Endothelial cell of umbilical vein (primary cell): ENCODE measurements around the gene TIPIN. TPM values are rescaled to one million over a fixed set of nuclear protein-coding genes. Genes with fewer than 3 reads are reported as not detected.

ENCODE experiments used
- BruUV-seq: library from RNA; stranded (reverse); fragments of 400-500 nt; replicated peaks from 2 replicates; lab custom pipeline; 2021; lab: Mats Ljungman, UMichigan
- CTCF ChIA-PET: fragments of 300-600, 350-600 bp; sonication (Branson Sonifier 250); formaldehyde crosslinking; loops from one replicate; lab custom pipeline; 2021; ENCODE audit warnings: antibody characterized with exemption, inconsistent platforms; lab: Charles Lee
- POLR2A ChIA-PET: fragments of 300-600, 350-600 bp; sonication (Branson Sonifier 250); formaldehyde crosslinking; loops from one replicate; lab custom pipeline; 2021; ENCODE audit warnings: antibody characterized with exemption, inconsistent platforms; lab: Charles Lee
- DNase-seq: peaks from one replicate; pipeline ENCODE4 v3.0.0-alpha.2; 2011; ENCODE audit warnings: low read depth, low spot score
- FAIRE-seq: peaks from 2 replicates; lab custom pipeline; 2011; peaks lifted over from hg19 to GRCh38; lab: Jason Lieb, UNC
- H2AFZ ChIP-seq: 2 replicates; pipeline ENCODE4 v1.6.0; 2012; ENCODE audit warnings: low read depth, low read length, control low read depth, inconsistent platforms
- H3K27ac ChIP-seq: 2 replicates; pipeline ENCODE4 v1.5.1; 2011; ENCODE audit warnings: low read depth, mild to moderate bottlenecking, control low read depth, low read length, moderate library complexity; ENCODE audit not compliant: insufficient read depth
- H3K27me3 ChIP-seq, 2 experiments: 2 replicates each; pipeline versions ENCODE4 v1.6.0 to v1.6.1; 2011; ENCODE audit warnings: low read length in 2 of 2, mixed read lengths in 1 of 2; ENCODE audit not compliant: control insufficient read depth in 2 of 2, insufficient read depth in 2 of 2
- H3K36me3 ChIP-seq, 2 experiments: 2 replicates in 1 of 2; 3 replicates in 1 of 2; pipeline ENCODE4 v1.5.1; 2011; ENCODE audit warnings: low read length in 2 of 2, mild to moderate bottlenecking in 1 of 2, moderate library complexity in 1 of 2; ENCODE audit not compliant: control insufficient read depth in 2 of 2, insufficient read depth in 2 of 2; ENCODE audit errors: extremely low read depth in 1 of 2
- H3K4me1 ChIP-seq: 3 replicates; pipeline ENCODE4 v1.5.1; 2011; ENCODE audit warnings: mild to moderate bottlenecking, low read length; ENCODE audit not compliant: control insufficient read depth, insufficient read depth; ENCODE audit errors: extremely low read depth
- H3K4me2 ChIP-seq: 2 replicates; pipeline ENCODE4 v1.6.1; 2011; ENCODE audit warnings: low read length, control low read depth, mixed read lengths; ENCODE audit not compliant: insufficient read depth
- H3K4me3 ChIP-seq, 3 experiments: fragments of 200-600 bp in 1 of 3; sonication (generic), shearing (Covaris generic) in 1 of 3; replicated peaks in 1 of 3; 2 replicates each; pipeline ENCODE4 v1.5.1; 2011 to 2016; ENCODE audit warnings: control low read depth in 3 of 3, low read length in 3 of 3, mild to moderate bottlenecking in 2 of 3, inconsistent platforms in 1 of 3, low read depth in 1 of 3, moderate library complexity in 1 of 3; ENCODE audit not compliant: insufficient read depth in 1 of 3
- H3K79me2 ChIP-seq: 2 replicates; pipeline ENCODE4 v1.6.0; 2012; ENCODE audit warnings: low read length, inconsistent platforms; ENCODE audit not compliant: control insufficient read depth, insufficient read depth
- H3K9ac ChIP-seq: replicated peaks from 2 replicates; pipeline ENCODE3; 2011; ENCODE audit warnings: low read length, control low read depth; ENCODE audit not compliant: insufficient read depth; ENCODE audit errors: extremely low read depth
- H3K9me1 ChIP-seq: replicated peaks from 3 replicates; pipeline ENCODE4 v1.6.0; 2011; ENCODE audit warnings: mild to moderate bottlenecking, low read length; ENCODE audit not compliant: control insufficient read depth, insufficient read depth; ENCODE audit errors: extremely low read depth
- H3K9me3 ChIP-seq: replicated peaks from 2 replicates; pipeline ENCODE4 v1.5.1; 2012; ENCODE audit warnings: low read length, inconsistent platforms; ENCODE audit not compliant: control insufficient read depth, insufficient read depth
- H4K20me1 ChIP-seq: replicated peaks from 2 replicates; pipeline ENCODE3; 2011; ENCODE audit warnings: mild to moderate bottlenecking, low read length; ENCODE audit not compliant: control insufficient read depth, insufficient read depth; ENCODE audit errors: extremely low read depth
- MAX ChIP-seq: IDR thresholded peaks from 2 replicates; pipeline ENCODE4 v1.6.1; 2011; ENCODE audit not compliant: insufficient read depth, insufficient read length
- POLR2A ChIP-seq: IDR thresholded peaks from 2 replicates; pipeline ENCODE4 v1.6.1; 2012; ENCODE audit warnings: low read depth, mild to moderate bottlenecking, control low read depth, low read length
- POLR2AphosphoS5 ChIP-seq: IDR thresholded peaks from 2 replicates; pipeline ENCODE4 v1.6.1; 2012; ENCODE audit warnings: low read depth, mild to moderate bottlenecking, control low read depth, low read length, moderate library complexity; ENCODE audit not compliant: insufficient read depth
- dilution Hi-C: fragments of 300-500 bp; cut with MboI; formaldehyde crosslinking; loops from one replicate; pipeline ENCODE4 v1.15.0; 2019; ENCODE audit warnings: low sequenced_read_pairs; ENCODE audit not compliant: extremely low pct_ligation_motif_present
- intact Hi-C: fragments of 100-400 bp; cut with micrococcal nuclease; formaldehyde crosslinking; loops from one replicate; pipeline ENCODE4 v1.10.0; 2022
- polyA plus RNA-seq, 4 experiments: library from polyadenylated mRNA; depleted of rRNA in 3 of 4; stranded (reverse) in 3 of 4; unstranded in 1 of 4; fragments of >200 nt; gene quantifications; 2 replicates each; pipeline versions ENCODE4 v1.2.1 to v1.2.3, GENCODE V29; 2011 to 2012; ENCODE audit warnings: missing spikeins in 1 of 4
- total RNA-seq: library from RNA; stranded (reverse); gene quantifications from 2 replicates; pipeline ENCODE4 v1.2.3, GENCODE V29; 2021

The TIPIN gene
- total and polyA plus RNA-seq, 2 donors (not counting 3 experiments of a cell fraction or from before 2014, with no cell fraction given), result 3.6 to 15.4 TPM

- ChIA-PET CTCF (interaction anchor here (4.3 kb wide), 1 partner anchor 205 kb away, joined by 36 read pairs; the partner anchor contains the start of gene SNAPC5), POLR2A (interaction anchor here (0.9 kb wide), 1 partner anchor 505 kb away, joined by 6 read pairs; no protein-coding TSS in a partner anchor)
- peak; percentile 81 for FAIRE-seq
- Histone ChIP-seq H3K9me1 (no peaks in the 10 kb centered on the region), H3K4me1 (peaks cover 30% of the 10 kb centered on the region), H3K27me3 (no peaks in the 10 kb centered on the region), H3K9ac (peak within 1 kb of the TSS; percentile 88), H3K36me3 (no peaks in the 10 kb centered on the region), H4K20me1 (no peaks in the 10 kb centered on the region), H3K4me2 (peak within 1 kb of the TSS; percentile 88), H3K4me3 (peak within 1 kb of the TSS; percentile 69 to 78 (median 76)), H3K27ac (peak within 1 kb of the TSS; percentile 71), H3K79me2 (peaks cover 10% of the 10 kb centered on the region), H2AFZ (peak within 1 kb of the TSS; percentile 98), H3K9me3 (no peaks in the 10 kb centered on the region)
- intact Hi-C loops, result loop anchor here (2.0 kb wide), 2 partner anchors 93 to 203 kb away; partner anchors contain the start of genes MAP2K1 and SNAPC5
- dilution Hi-C loops, result no loop called here
- no peak for TF ChIP-seq MAX
- TF ChIP-seq POLR2A, result peak; percentile 59
- peak; percentile 83 for TF ChIP-seq POLR2AphosphoS5
- peak; percentile 53 for DNase-seq
- BruUV-seq, result no TSS peak
Observed at GRCh38 chr15:66293419-66294156, 62.9 kb downstream of the TIPIN start, which contains the start of gene DIS3L. DIS3L (plus strand) TSS chr15:66293568; CDS start chr15:66293597, 29 bp downstream.
